Activated B cell treated with CpG ODN at 0.5 μM for 24 hours (primary cell): ENCODE measurements around the gene PGBD5. TPM values are rescaled to one million over a fixed set of nuclear protein-coding genes. Genes with fewer than 3 reads are reported as not detected.

Experiments used
- ATAC-seq: fragments of 200-7000 bp; cut with Tn5 transposase; one replicate; pipeline ENCODE4 v1.10.0; 2021; ENCODE audit warnings: low read depth, mild to moderate bottlenecking, moderate library complexity
- CTCF ChIA-PET: fragments of 350-600 bp; sonication (Branson Sonifier 250); formaldehyde crosslinking; loops from one replicate; lab custom pipeline; 2021; ENCODE audit warnings: antibody characterized with exemption; lab: Charles Lee
- POLR2A ChIA-PET: fragments of 350-600 bp; sonication (Branson Sonifier 250); formaldehyde crosslinking; loops from one replicate; lab custom pipeline; 2021; ENCODE audit warnings: antibody characterized with exemption; lab: Charles Lee
- DNase-seq: peaks from one replicate; pipeline ENCODE4 v3.0.0; 2022
- H3K27ac Mint-ChIP-seq: one replicate; pipeline ENCODE4 v1.8.0; 2020; ENCODE audit warnings: mixed read lengths
- H3K27me3 Mint-ChIP-seq: one replicate; pipeline ENCODE4 v1.8.0; 2021; ENCODE audit warnings: mixed read lengths
- H3K36me3 Mint-ChIP-seq: one replicate; pipeline ENCODE4 v1.8.0; 2021; ENCODE audit warnings: low read depth, mixed read lengths
- H3K4me1 Mint-ChIP-seq: one replicate; pipeline ENCODE4 v1.8.0; 2021; ENCODE audit warnings: mixed read lengths
- H3K4me3 Mint-ChIP-seq: one replicate; pipeline ENCODE4 v1.8.0; 2020; ENCODE audit warnings: mild to moderate bottlenecking, mixed read lengths
- H3K9me3 Mint-ChIP-seq: one replicate; pipeline ENCODE4 v1.8.0; 2020; ENCODE audit warnings: mixed read lengths
- intact Hi-C: fragments of 100-400 bp; cut with micrococcal nuclease; formaldehyde crosslinking; loops from one replicate; pipeline ENCODE4 v1.15.1; 2024
- total RNA-seq: library from RNA; stranded (reverse); gene quantifications from 2 replicates; pipeline ENCODE4 v1.2.3, GENCODE V29; 2022
- TF ChIP-seq, protein P1 (sequence below): fragments of 200-600 bp; IDR thresholded peaks from one replicate; pipeline ENCODE4 v1.8.0; 2022; ENCODE audit warnings: antibody characterized with exemption, mild to moderate bottlenecking

Gene PGBD5
- total RNA-seq, 1 donor from 2014 or later, result not detected

DNA sequence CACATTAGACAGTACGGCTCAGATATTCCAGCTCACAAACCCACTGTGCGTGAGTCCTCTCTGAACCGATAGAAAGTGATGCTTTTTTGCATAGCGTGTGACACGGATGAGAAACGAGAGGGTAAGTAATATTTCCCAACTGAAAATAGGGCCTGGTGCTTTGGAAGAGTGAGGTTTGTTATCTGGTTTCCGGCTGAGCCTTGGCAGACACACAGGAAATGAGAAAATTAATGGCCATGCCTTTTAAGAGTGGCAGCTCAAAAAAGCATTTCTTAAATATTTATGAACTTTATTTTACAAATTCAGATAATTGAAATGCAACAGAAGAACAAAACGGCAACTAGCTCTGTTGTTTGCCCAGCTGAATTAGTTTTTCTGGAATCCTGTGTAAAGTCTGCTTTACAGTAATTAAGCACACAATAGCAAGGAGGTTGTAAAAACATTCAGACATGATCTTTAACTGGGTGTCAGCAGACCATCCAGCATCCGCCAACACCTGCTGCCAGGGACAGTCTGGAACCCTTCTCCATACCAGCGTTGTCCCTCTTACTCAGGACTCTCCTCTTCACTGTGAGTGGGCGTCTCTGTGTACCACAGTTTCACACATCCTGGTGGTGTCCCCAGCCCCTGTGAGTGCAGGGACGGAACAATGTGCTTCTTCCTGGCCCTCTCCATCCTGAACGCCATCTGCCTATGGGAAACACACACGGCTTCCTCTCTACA, 155.4 kb downstream of the PGBD5 start:
- CTCF ChIA-PET, result interaction anchor here (1.5 kb wide), 1 partner anchor 610 kb away, joined by 5 read pairs; no protein-coding TSS in a partner anchor
- DNase-seq, result no peak
- no peaks in the 10 kb centered on the region for H3K9me3 Mint-ChIP-seq

DNA sequence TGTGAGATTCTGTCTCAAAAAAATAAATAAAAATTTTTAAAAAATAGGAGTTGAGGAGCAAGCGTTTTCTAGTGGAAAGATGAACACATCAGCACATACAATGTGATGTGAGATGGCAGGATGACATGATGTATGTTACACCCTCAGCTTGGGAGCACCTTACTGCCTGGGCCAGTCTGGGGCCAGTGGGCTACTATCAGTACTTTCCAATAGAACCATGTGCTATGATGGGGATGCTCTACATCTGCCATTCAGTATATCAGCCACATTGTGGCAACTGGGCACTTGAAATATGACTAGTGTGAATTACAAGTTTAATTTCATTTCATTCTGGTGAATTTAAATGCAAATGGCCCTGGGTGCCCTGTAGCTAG, 156.0 kb downstream of the PGBD5 start:
- TF ChIP-seq, protein P1, sequence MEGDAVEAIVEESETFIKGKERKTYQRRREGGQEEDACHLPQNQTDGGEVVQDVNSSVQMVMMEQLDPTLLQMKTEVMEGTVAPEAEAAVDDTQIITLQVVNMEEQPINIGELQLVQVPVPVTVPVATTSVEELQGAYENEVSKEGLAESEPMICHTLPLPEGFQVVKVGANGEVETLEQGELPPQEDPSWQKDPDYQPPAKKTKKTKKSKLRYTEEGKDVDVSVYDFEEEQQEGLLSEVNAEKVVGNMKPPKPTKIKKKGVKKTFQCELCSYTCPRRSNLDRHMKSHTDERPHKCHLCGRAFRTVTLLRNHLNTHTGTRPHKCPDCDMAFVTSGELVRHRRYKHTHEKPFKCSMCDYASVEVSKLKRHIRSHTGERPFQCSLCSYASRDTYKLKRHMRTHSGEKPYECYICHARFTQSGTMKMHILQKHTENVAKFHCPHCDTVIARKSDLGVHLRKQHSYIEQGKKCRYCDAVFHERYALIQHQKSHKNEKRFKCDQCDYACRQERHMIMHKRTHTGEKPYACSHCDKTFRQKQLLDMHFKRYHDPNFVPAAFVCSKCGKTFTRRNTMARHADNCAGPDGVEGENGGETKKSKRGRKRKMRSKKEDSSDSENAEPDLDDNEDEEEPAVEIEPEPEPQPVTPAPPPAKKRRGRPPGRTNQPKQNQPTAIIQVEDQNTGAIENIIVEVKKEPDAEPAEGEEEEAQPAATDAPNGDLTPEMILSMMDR, result no peak
- Mint-ChIP-seq H3K36me3 (peaks cover 60% of the 10 kb centered on the region), H3K27me3 (no peaks in the 10 kb centered on the region), H3K4me3 (peak overlapping the region; percentile 42), H3K27ac (peak overlapping the region; percentile 63), H3K4me1 (peaks cover 51% of the 10 kb centered on the region), H3K9me3 (no peaks in the 10 kb centered on the region)
- POLR2A ChIA-PET, result interaction anchor here (0.7 to 1.5 kb wide), 5 partner anchors 9 to 147 kb away, joined by 3 to 7 read pairs (median 5); no protein-coding TSS in a partner anchor
- ATAC-seq, result peak; percentile 13
- CTCF ChIA-PET, result interaction anchor here (1.5 kb wide), 1 partner anchor 609 kb away, joined by 5 read pairs; no protein-coding TSS in a partner anchor
- intact Hi-C loops, result loop anchor here (5.0 to 10.0 kb wide), 2 partner anchors 37 to 165 kb away; no protein-coding TSS in a partner anchor
- no peak for DNase-seq

More for the DNA sequence above, 155.4 kb downstream of the PGBD5 start:
- TF ChIP-seq, protein P1, result no peak
- H3K36me3 Mint-ChIP-seq, result peaks cover 56% of the 10 kb centered on the region
- no peaks in the 10 kb centered on the region for H3K27me3 Mint-ChIP-seq
- POLR2A ChIA-PET, result interaction anchor here (0.7 to 1.5 kb wide), 5 partner anchors 10 to 148 kb away, joined by 3 to 7 read pairs (median 5); no protein-coding TSS in a partner anchor
- H3K27ac Mint-ChIP-seq, result peak overlapping the region; percentile 63
- H3K4me3 Mint-ChIP-seq, result peak overlapping the region; percentile 42
- peak; percentile 72 for ATAC-seq
- H3K4me1 Mint-ChIP-seq, result peaks cover 49% of the 10 kb centered on the region
- intact Hi-C loops, result loop anchor here (5.0 to 10.0 kb wide), 2 partner anchors 37 to 166 kb away; no protein-coding TSS in a partner anchor

GRCh38 chr1:230268371-230269170, 157.6 kb downstream of the PGBD5 start:
- Mint-ChIP-seq H3K36me3 (peaks cover 69% of the 10 kb centered on the region), H3K27me3 (no peaks in the 10 kb centered on the region)
- no peak for ATAC-seq

GRCh38 chr1:230267338-230268065, 158.6 kb downstream of the PGBD5 start:
- ATAC-seq (no peak), DNase-seq (no peak)
- CTCF ChIA-PET, result interaction anchor here (0.7 kb wide), 1 partner anchor 606 kb away, joined by 3 read pairs; no protein-coding TSS in a partner anchor
- H3K9me3 Mint-ChIP-seq, result no peaks in the 10 kb centered on the region
- no peak overlapping the region for H3K4me3 Mint-ChIP-seq
- peaks cover 38% of the 10 kb centered on the region for H3K4me1 Mint-ChIP-seq
- H3K36me3 Mint-ChIP-seq, result peaks cover 80% of the 10 kb centered on the region
- TF ChIP-seq, protein P1, result no peak
- no peaks in the 10 kb centered on the region for H3K27me3 Mint-ChIP-seq
- POLR2A ChIA-PET, result interaction anchor here (0.6 kb wide), 1 partner anchor 605 kb away, joined by 5 read pairs; no protein-coding TSS in a partner anchor
- intact Hi-C loops, result no loop called here
- no peak overlapping the region for H3K27ac Mint-ChIP-seq

More at GRCh38 chr1:230268371-230269170, 157.6 kb downstream of the PGBD5 start:
- DNase-seq, result no peak
- H3K27ac Mint-ChIP-seq, result no peak overlapping the region
- H3K4me3 Mint-ChIP-seq, result no peak overlapping the region
- CTCF ChIA-PET, result interaction anchor here (0.7 kb wide), 1 partner anchor 607 kb away, joined by 3 read pairs; no protein-coding TSS in a partner anchor
- TF ChIP-seq, protein P1, result no peak
- intact Hi-C loops, result no loop called here
- peaks cover 46% of the 10 kb centered on the region for H3K4me1 Mint-ChIP-seq
- POLR2A ChIA-PET, result interaction anchor here (0.6 to 1.0 kb wide), 2 partner anchors 11 to 20 kb away, joined by 3 read pairs; no protein-coding TSS in a partner anchor
- H3K9me3 Mint-ChIP-seq, result no peaks in the 10 kb centered on the region
